A673 (cell line): Measurements from ENCODE around the gene ODC1.

Experiments
- EZH2 ChIP-seq: fragments of 200-600 bp; sonication (generic); IDR thresholded peaks from 2 replicates; pipeline ENCODE4 v1.6.1; 2017; ENCODE audit warnings: borderline replicate concordance, low read depth, mild to moderate bottlenecking, mixed read lengths, antibody characterized with exemption, low read length; ENCODE audit not compliant: poor library complexity, severe bottlenecking
- TF ChIP-seq, protein P1 (sequence below): fragments of 300-800, 200-600 bp; sonication (generic); conservative IDR thresholded peaks from 2 replicates; pipeline ENCODE4 v1.5.1; 2017; ENCODE audit warnings: low read depth, mild to moderate bottlenecking, antibody characterized with exemption, low read length, moderate library complexity, mixed read lengths

DNA sequence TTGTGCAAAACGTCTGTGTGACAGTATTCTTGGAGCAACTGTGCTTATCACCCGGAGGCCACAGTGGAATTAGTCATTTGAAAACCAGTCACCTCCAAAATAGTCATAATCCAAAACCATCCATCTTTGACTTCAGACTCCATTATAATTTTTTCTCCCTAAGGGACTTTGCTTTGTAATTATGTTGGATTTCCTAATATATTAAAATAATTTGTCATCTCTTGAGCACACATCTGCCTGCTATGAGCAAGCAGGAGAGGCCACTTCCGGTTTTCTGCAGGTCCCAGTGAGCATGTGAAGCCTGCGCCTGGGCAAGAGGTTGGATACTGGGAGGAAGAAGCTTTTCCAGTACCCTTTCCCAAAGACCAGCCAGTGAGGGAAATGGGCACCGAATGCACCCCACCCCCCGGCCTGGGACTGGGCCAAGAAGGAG lies 57.7 kb downstream of the ODC1 start:
- TF ChIP-seq, protein P1, sequence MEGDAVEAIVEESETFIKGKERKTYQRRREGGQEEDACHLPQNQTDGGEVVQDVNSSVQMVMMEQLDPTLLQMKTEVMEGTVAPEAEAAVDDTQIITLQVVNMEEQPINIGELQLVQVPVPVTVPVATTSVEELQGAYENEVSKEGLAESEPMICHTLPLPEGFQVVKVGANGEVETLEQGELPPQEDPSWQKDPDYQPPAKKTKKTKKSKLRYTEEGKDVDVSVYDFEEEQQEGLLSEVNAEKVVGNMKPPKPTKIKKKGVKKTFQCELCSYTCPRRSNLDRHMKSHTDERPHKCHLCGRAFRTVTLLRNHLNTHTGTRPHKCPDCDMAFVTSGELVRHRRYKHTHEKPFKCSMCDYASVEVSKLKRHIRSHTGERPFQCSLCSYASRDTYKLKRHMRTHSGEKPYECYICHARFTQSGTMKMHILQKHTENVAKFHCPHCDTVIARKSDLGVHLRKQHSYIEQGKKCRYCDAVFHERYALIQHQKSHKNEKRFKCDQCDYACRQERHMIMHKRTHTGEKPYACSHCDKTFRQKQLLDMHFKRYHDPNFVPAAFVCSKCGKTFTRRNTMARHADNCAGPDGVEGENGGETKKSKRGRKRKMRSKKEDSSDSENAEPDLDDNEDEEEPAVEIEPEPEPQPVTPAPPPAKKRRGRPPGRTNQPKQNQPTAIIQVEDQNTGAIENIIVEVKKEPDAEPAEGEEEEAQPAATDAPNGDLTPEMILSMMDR: no peak
- TF ChIP-seq EZH2: no peak
